Neural cell (in vitro differentiated cells): ENCODE results near the gene MAML3. TPM values are rescaled to one million over a fixed set of nuclear protein-coding genes. Genes with fewer than 3 reads are reported as not detected.

Source experiments
- H2AFZ ChIP-seq: fragments of 200-600, 300-800 bp; sonication (generic), shearing (Covaris generic); 2 replicates; pipeline ENCODE4 v1.6.0; 2014; ENCODE audit warnings: low read depth, mild to moderate bottlenecking, antibody characterized with exemption, low read length, moderate library complexity
- H3F3A ChIP-seq: fragments of 200-600 bp; shearing (Covaris generic); 2 replicates; pipeline ENCODE4 v1.6.1; 2016; ENCODE audit warnings: mild to moderate bottlenecking, moderate library complexity, mixed read lengths, antibody characterized with exemption, low read length; ENCODE audit not compliant: insufficient read depth, poor library complexity, severe bottlenecking
- H3K27ac ChIP-seq: fragments of 200-600, 300-800 bp; sonication (generic), shearing (Covaris generic); 2 replicates; pipeline ENCODE4 v1.5.1; 2014; ENCODE audit warnings: mild to moderate bottlenecking, low read length, moderate library complexity
- H3K27me3 ChIP-seq: fragments of 300-800, 200-600 bp; sonication (generic), shearing (Covaris generic); 2 replicates; pipeline ENCODE4 v1.6.0; 2014; ENCODE audit warnings: mild to moderate bottlenecking, low read depth, low read length, moderate library complexity; ENCODE audit not compliant: insufficient read depth
- H3K36me3 ChIP-seq: fragments of 300-800, 200-600 bp; sonication (generic), shearing (Covaris generic); 2 replicates; pipeline ENCODE4 v1.5.1; 2014; ENCODE audit warnings: mild to moderate bottlenecking, antibody characterized with exemption, low read length, moderate library complexity; ENCODE audit not compliant: insufficient read depth
- H3K4me2 ChIP-seq: fragments of 300-800, 200-600 bp; sonication (generic), shearing (Covaris generic); 2 replicates; pipeline ENCODE4 v1.6.0; 2014; ENCODE audit warnings: mild to moderate bottlenecking, low read length
- H3K4me3 ChIP-seq: fragments of 300-800, 200-600 bp; sonication (generic), shearing (Covaris generic); 2 replicates; pipeline ENCODE4 v1.5.1; 2014; ENCODE audit warnings: mild to moderate bottlenecking, low read length, moderate library complexity
- H3K79me2 ChIP-seq: fragments of 200-600 bp; shearing (Covaris generic); replicated peaks from 2 replicates; pipeline ENCODE4 v1.6.0; 2014; ENCODE audit warnings: mild to moderate bottlenecking, low read length, moderate library complexity; ENCODE audit not compliant: insufficient read depth
- H3K9ac ChIP-seq: fragments of 300-800, 200-600 bp; sonication (generic), shearing (Covaris generic); 2 replicates; pipeline ENCODE4 v1.6.1; 2016; ENCODE audit warnings: mild to moderate bottlenecking, low read length, mixed read lengths
- H3K9me2 ChIP-seq: fragments of 200-600 bp; shearing (Covaris generic); 2 replicates; pipeline ENCODE4 v1.6.1; 2016; ENCODE audit warnings: mild to moderate bottlenecking, low read length, mixed read lengths; ENCODE audit not compliant: insufficient read depth
- H3K9me3 ChIP-seq: fragments of 200-600, 300-800 bp; sonication (generic), shearing (Covaris generic); 2 replicates; pipeline ENCODE4 v1.6.1; 2016; ENCODE audit warnings: mild to moderate bottlenecking, mixed run types, low read length, moderate library complexity, mixed read lengths
- H4K20me1 ChIP-seq: fragments of 200-600 bp; shearing (Covaris generic); 2 replicates; pipeline ENCODE4 v1.6.1; 2016; ENCODE audit warnings: mild to moderate bottlenecking, mixed run types; ENCODE audit not compliant: insufficient read depth
- EP300 ChIP-seq: fragments of 450-650 bp; conservative IDR thresholded peaks from 2 replicates; pipeline ENCODE4 v1.6.1; 2014; ENCODE audit warnings: antibody characterized with exemption, mild to moderate bottlenecking, moderate library complexity; ENCODE audit not compliant: poor library complexity, severe bottlenecking
- EZH2 ChIP-seq: fragments of 200-600, 300-800 bp; shearing (Covaris generic), sonication (generic); IDR thresholded peaks from 2 replicates; pipeline ENCODE4 v1.6.1; 2014; ENCODE audit warnings: antibody characterized with exemption, low read length, borderline replicate concordance, mild to moderate bottlenecking; ENCODE audit not compliant: insufficient read depth, poor library complexity, severe bottlenecking
- MXI1 ChIP-seq: fragments of 450-650 bp; conservative IDR thresholded peaks from 2 replicates; pipeline ENCODE4 v1.6.1; 2014; ENCODE audit warnings: antibody characterized with exemption, mild to moderate bottlenecking; ENCODE audit not compliant: poor library complexity, severe bottlenecking
- POLR2AphosphoS5 ChIP-seq: IDR thresholded peaks from 2 replicates; pipeline ENCODE4 v1.6.1; 2012
- RAD21 ChIP-seq: fragments of 450-650 bp; conservative IDR thresholded peaks from 2 replicates; pipeline ENCODE4 v1.6.1; 2014; ENCODE audit warnings: antibody characterized with exemption, mild to moderate bottlenecking, moderate library complexity
- SMC3 ChIP-seq: fragments of 450-650 bp; conservative IDR thresholded peaks from 2 replicates; pipeline ENCODE4 v1.6.1; 2014; ENCODE audit warnings: antibody characterized with exemption, mild to moderate bottlenecking, moderate library complexity; ENCODE audit not compliant: poor library complexity
- TAF1 ChIP-seq: IDR thresholded peaks from 2 replicates; pipeline ENCODE4 v1.6.1; 2012; ENCODE audit warnings: low read depth
- polyA plus RNA-seq: library from polyadenylated mRNA; depleted of rRNA; stranded (reverse); fragments of >200 nt; gene quantifications from 2 replicates; pipeline ENCODE4 v1.2.3, GENCODE V29; 2014
- TF ChIP-seq, protein P1 (sequence below): IDR thresholded peaks from 2 replicates; pipeline ENCODE4 v1.6.1; 2012; ENCODE audit warnings: borderline replicate concordance
- TF ChIP-seq, protein P2 (sequence below): fragments of 450-650 bp; IDR thresholded peaks from 2 replicates; pipeline ENCODE4 v1.5.1; 2014; ENCODE audit warnings: antibody characterized with exemption, mild to moderate bottlenecking, moderate library complexity; ENCODE audit not compliant: poor library complexity, severe bottlenecking

The MAML3 gene
- polyA plus RNA-seq, 1 donor from 2014 or later, result 10.2 TPM

DNA sequence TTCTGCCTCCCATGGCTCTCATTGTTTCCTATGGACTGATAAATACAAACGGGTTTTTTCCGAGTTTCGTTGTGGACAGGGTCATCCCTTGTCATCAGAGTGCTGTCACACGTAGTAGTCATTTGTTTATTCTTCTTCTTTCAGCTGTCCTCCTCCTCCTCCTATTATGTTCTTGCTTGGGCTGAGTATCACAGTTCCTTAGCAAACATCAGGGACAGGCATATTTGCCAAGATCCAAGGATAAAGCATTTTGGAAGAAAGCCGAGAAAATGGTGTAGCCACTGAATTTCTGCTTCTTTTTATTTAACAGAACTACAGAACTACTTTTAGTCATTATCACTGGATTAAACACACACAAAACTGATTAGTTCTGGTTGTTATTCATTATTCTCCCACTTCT lies 167.9 kb downstream of the MAML3 start:
- H3K36me3 ChIP-seq, result no peaks in the 10 kb centered on the region
- H3K79me2 ChIP-seq, result no peaks in the 10 kb centered on the region
- no peak overlapping the region for H3K4me2 ChIP-seq
- H3K27me3 ChIP-seq, result no peaks in the 10 kb centered on the region
- no peaks in the 10 kb centered on the region for H4K20me1 ChIP-seq
- no peak overlapping the region for H2AFZ ChIP-seq
- no peaks in the 10 kb centered on the region for H3F3A ChIP-seq
- H3K9me3 ChIP-seq, result no peaks in the 10 kb centered on the region
- TF ChIP-seq POLR2AphosphoS5 (no peak), EP300 (no peak), TAF1 (no peak), RAD21 (no peak)
- TF ChIP-seq, protein P1, sequence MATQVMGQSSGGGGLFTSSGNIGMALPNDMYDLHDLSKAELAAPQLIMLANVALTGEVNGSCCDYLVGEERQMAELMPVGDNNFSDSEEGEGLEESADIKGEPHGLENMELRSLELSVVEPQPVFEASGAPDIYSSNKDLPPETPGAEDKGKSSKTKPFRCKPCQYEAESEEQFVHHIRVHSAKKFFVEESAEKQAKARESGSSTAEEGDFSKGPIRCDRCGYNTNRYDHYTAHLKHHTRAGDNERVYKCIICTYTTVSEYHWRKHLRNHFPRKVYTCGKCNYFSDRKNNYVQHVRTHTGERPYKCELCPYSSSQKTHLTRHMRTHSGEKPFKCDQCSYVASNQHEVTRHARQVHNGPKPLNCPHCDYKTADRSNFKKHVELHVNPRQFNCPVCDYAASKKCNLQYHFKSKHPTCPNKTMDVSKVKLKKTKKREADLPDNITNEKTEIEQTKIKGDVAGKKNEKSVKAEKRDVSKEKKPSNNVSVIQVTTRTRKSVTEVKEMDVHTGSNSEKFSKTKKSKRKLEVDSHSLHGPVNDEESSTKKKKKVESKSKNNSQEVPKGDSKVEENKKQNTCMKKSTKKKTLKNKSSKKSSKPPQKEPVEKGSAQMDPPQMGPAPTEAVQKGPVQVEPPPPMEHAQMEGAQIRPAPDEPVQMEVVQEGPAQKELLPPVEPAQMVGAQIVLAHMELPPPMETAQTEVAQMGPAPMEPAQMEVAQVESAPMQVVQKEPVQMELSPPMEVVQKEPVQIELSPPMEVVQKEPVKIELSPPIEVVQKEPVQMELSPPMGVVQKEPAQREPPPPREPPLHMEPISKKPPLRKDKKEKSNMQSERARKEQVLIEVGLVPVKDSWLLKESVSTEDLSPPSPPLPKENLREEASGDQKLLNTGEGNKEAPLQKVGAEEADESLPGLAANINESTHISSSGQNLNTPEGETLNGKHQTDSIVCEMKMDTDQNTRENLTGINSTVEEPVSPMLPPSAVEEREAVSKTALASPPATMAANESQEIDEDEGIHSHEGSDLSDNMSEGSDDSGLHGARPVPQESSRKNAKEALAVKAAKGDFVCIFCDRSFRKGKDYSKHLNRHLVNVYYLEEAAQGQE, result no peak
- TF ChIP-seq, protein P2, sequence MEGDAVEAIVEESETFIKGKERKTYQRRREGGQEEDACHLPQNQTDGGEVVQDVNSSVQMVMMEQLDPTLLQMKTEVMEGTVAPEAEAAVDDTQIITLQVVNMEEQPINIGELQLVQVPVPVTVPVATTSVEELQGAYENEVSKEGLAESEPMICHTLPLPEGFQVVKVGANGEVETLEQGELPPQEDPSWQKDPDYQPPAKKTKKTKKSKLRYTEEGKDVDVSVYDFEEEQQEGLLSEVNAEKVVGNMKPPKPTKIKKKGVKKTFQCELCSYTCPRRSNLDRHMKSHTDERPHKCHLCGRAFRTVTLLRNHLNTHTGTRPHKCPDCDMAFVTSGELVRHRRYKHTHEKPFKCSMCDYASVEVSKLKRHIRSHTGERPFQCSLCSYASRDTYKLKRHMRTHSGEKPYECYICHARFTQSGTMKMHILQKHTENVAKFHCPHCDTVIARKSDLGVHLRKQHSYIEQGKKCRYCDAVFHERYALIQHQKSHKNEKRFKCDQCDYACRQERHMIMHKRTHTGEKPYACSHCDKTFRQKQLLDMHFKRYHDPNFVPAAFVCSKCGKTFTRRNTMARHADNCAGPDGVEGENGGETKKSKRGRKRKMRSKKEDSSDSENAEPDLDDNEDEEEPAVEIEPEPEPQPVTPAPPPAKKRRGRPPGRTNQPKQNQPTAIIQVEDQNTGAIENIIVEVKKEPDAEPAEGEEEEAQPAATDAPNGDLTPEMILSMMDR, result no peak
- H3K9me2 ChIP-seq, result no peaks in the 10 kb centered on the region
- H3K4me3 ChIP-seq, result no peak overlapping the region
- no peak overlapping the region for H3K9ac ChIP-seq
- H3K27ac ChIP-seq, result peak overlapping the region; percentile 67

DNA sequence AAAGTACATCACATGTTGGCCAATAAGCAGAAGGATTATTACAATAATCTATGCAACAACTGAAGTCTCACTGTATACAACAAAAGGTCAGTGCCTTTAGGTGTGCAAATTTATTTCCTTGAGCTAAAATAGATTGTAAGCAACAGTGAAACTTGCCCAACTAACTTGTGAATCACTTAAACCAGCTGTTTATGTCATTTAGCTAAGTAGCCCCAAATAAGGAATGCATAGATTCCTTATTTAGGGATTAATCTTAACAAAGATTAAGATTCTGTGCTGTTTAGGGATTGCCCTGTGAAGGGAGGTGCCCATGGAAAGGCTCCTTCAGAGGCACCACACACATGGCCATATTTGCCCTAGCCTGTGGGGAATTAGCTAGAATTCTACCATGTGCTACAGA lies 168.6 kb downstream of the MAML3 start:
- Histone ChIP-seq H3K36me3 (no peaks in the 10 kb centered on the region), H3K9me2 (no peaks in the 10 kb centered on the region), H3F3A (no peaks in the 10 kb centered on the region), H3K27me3 (no peaks in the 10 kb centered on the region), H2AFZ (no peak overlapping the region), H3K27ac (no peak overlapping the region), H3K79me2 (no peaks in the 10 kb centered on the region), H3K4me3 (no peak overlapping the region), H3K9ac (no peak overlapping the region), H3K4me2 (no peak overlapping the region), H4K20me1 (no peaks in the 10 kb centered on the region), H3K9me3 (no peaks in the 10 kb centered on the region)
- TF ChIP-seq EP300 (no peak), SMC3 (no peak), RAD21 (no peak), POLR2AphosphoS5 (no peak), MXI1 (no peak), EZH2 (no peak), TAF1 (no peak)
- TF ChIP-seq, protein P1, result no peak
- TF ChIP-seq, protein P2, result no peak
